ENCODE measurements around the gene ILK. TPM values are rescaled to one million over a fixed set of nuclear protein-coding genes. Genes with fewer than 3 reads are reported as not detected.

Gene ILK
- total and polyA plus RNA-seq, 2 of the 13 experiments (the other 11 are each of a cell fraction or from before 2014, with no cell fraction given) = 70.3 to 108 TPM

DNA sequence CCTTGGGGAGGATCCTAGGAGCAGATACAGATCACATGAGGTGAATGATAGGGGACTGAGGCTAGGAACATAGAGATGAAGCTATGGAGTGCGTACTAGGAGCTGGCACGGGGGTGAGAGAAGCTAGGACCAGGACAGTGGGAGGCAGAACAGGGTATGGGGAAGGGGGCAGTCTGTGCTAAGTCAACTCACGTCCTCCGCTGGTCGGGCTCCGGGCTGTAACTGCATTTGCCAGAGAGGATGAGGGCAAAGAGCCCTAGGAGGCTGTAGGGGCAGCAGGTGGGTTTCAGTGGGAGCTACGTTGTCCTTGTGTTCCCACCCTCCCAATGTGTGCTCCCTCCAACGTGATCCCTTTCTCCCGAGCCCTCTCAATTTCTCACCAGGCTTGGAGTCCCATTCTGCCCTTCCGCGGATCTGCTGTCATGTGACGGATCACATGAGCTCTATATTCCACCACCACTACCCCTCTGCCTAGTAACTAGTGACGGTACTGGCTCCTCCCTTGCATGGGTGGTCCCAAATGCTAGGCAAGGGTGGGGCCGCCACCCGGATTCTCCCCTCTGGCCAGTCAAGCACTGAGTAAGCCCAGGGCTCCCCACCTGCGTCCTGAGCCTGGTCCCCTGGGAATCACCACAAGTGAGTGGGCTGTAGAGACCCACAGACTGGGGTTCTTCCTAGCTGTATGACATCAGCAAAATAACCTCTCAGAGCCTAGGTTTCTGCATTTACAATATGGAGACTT, 15.6 kb downstream of the ILK start, which contains the start of gene TPP1 (continued):
- TF ChIP-seq, protein P1, sequence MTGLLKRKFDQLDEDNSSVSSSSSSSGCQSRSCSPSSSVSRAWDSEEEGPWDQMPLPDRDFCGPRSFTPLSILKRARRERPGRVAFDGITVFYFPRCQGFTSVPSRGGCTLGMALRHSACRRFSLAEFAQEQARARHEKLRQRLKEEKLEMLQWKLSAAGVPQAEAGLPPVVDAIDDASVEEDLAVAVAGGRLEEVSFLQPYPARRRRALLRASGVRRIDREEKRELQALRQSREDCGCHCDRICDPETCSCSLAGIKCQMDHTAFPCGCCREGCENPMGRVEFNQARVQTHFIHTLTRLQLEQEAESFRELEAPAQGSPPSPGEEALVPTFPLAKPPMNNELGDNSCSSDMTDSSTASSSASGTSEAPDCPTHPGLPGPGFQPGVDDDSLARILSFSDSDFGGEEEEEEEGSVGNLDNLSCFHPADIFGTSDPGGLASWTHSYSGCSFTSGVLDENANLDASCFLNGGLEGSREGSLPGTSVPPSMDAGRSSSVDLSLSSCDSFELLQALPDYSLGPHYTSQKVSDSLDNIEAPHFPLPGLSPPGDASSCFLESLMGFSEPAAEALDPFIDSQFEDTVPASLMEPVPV (CRISPR knock-in tag; IDR thresholded peaks at IDR 0.05) = no peak
- TF ChIP-seq, protein P2, sequence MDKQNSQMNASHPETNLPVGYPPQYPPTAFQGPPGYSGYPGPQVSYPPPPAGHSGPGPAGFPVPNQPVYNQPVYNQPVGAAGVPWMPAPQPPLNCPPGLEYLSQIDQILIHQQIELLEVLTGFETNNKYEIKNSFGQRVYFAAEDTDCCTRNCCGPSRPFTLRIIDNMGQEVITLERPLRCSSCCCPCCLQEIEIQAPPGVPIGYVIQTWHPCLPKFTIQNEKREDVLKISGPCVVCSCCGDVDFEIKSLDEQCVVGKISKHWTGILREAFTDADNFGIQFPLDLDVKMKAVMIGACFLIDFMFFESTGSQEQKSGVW (CRISPR knock-in tag; IDR thresholded peaks at IDR 0.05; ENCODE audit: borderline replicate concordance) = no peak
- no peak for TF ChIP-seq MXI1 (IDR thresholded peaks at IDR 0.05; ENCODE audit: borderline replicate concordance, low read depth, low read length)
- TF ChIP-seq, protein P3, sequence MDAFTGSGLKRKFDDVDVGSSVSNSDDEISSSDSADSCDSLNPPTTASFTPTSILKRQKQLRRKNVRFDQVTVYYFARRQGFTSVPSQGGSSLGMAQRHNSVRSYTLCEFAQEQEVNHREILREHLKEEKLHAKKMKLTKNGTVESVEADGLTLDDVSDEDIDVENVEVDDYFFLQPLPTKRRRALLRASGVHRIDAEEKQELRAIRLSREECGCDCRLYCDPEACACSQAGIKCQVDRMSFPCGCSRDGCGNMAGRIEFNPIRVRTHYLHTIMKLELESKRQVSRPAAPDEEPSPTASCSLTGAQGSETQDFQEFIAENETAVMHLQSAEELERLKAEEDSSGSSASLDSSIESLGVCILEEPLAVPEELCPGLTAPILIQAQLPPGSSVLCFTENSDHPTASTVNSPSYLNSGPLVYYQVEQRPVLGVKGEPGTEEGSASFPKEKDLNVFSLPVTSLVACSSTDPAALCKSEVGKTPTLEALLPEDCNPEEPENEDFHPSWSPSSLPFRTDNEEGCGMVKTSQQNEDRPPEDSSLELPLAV (CRISPR knock-in tag; conservative IDR thresholded peaks at IDR 0.05; ENCODE audit: low read depth) = no peak
- TF ChIP-seq, protein P4, sequence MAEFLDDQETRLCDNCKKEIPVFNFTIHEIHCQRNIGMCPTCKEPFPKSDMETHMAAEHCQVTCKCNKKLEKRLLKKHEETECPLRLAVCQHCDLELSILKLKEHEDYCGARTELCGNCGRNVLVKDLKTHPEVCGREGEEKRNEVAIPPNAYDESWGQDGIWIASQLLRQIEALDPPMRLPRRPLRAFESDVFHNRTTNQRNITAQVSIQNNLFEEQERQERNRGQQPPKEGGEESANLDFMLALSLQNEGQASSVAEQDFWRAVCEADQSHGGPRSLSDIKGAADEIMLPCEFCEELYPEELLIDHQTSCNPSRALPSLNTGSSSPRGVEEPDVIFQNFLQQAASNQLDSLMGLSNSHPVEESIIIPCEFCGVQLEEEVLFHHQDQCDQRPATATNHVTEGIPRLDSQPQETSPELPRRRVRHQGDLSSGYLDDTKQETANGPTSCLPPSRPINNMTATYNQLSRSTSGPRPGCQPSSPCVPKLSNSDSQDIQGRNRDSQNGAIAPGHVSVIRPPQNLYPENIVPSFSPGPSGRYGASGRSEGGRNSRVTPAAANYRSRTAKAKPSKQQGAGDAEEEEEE (CRISPR knock-in tag; IDR thresholded peaks at IDR 0.05; ENCODE audit: borderline replicate concordance) = no peak
- TF ChIP-seq, protein P5, sequence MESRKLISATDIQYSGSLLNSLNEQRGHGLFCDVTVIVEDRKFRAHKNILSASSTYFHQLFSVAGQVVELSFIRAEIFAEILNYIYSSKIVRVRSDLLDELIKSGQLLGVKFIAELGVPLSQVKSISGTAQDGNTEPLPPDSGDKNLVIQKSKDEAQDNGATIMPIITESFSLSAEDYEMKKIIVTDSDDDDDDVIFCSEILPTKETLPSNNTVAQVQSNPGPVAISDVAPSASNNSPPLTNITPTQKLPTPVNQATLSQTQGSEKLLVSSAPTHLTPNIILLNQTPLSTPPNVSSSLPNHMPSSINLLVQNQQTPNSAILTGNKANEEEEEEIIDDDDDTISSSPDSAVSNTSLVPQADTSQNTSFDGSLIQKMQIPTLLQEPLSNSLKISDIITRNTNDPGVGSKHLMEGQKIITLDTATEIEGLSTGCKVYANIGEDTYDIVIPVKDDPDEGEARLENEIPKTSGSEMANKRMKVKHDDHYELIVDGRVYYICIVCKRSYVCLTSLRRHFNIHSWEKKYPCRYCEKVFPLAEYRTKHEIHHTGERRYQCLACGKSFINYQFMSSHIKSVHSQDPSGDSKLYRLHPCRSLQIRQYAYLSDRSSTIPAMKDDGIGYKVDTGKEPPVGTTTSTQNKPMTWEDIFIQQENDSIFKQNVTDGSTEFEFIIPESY (CRISPR knock-in tag; IDR thresholded peaks at IDR 0.05) = 0 out of 2 replicates have a peak, but pooled peaks have one; percentile 20
- no peak for TF ChIP-seq MEIS1 (CRISPR knock-in tag; IDR thresholded peaks at IDR 0.05; ENCODE audit: borderline replicate concordance)
- TF ChIP-seq, protein P6, sequence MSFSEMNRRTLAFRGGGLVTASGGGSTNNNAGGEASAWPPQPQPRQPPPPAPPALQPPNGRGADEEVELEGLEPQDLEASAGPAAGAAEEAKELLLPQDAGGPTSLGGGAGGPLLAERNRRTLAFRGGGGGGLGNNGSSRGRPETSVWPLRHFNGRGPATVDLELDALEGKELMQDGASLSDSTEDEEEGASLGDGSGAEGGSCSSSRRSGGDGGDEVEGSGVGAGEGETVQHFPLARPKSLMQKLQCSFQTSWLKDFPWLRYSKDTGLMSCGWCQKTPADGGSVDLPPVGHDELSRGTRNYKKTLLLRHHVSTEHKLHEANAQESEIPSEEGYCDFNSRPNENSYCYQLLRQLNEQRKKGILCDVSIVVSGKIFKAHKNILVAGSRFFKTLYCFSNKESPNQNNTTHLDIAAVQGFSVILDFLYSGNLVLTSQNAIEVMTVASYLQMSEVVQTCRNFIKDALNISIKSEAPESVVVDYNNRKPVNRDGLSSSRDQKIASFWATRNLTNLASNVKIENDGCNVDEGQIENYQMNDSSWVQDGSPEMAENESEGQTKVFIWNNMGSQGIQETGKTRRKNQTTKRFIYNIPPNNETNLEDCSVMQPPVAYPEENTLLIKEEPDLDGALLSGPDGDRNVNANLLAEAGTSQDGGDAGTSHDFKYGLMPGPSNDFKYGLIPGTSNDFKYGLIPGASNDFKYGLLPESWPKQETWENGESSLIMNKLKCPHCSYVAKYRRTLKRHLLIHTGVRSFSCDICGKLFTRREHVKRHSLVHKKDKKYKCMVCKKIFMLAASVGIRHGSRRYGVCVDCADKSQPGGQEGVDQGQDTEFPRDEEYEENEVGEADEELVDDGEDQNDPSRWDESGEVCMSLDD (CRISPR knock-in tag; IDR thresholded peaks at IDR 0.05; ENCODE audit: borderline replicate concordance) = no peak
- TF ChIP-seq ZNF138 (CRISPR knock-in tag; IDR thresholded peaks at IDR 0.05; ENCODE audit: low read depth) = no peak
- no peak for TF ChIP-seq PAX8 (CRISPR knock-in tag; IDR thresholded peaks at IDR 0.05; ENCODE audit: borderline replicate concordance)
- TF ChIP-seq PITX1 (CRISPR knock-in tag; IDR thresholded peaks at IDR 0.05) = no peak
- no peak for TF ChIP-seq STAG1 (CRISPR knock-in tag; IDR thresholded peaks at IDR 0.05)
- TF ChIP-seq ZFP36 (IDR thresholded peaks at IDR 0.05; ENCODE audit: borderline replicate concordance, low read depth, low read length, partially characterized antibody) = no peak
- no peak for TF ChIP-seq NONO (IDR thresholded peaks at IDR 0.05)
- peak; percentile 30; the same call in 1 of the 2 replicates for TF ChIP-seq NONO (CRISPR knock-in tag; conservative IDR thresholded peaks at IDR 0.05)
- no peak for TF ChIP-seq ARID2 (CRISPR knock-in tag; IDR thresholded peaks at IDR 0.05; ENCODE audit: borderline replicate concordance)
